Endothelial cell of umbilical vein (primary cell): ENCODE results near the gene CDH23. TPM values are rescaled to one million over a fixed set of nuclear protein-coding genes. Genes with fewer than 3 reads are reported as not detected.

ENCODE experiments used
- BruUV-seq: library from RNA; stranded (reverse); fragments of 400-500 nt; replicated peaks from 2 replicates; lab custom pipeline; 2021; lab: Mats Ljungman, UMichigan
- CTCF ChIA-PET: fragments of 300-600, 350-600 bp; sonication (Branson Sonifier 250); formaldehyde crosslinking; loops from one replicate; lab custom pipeline; 2021; ENCODE audit warnings: antibody characterized with exemption, inconsistent platforms; lab: Charles Lee
- POLR2A ChIA-PET: fragments of 300-600, 350-600 bp; sonication (Branson Sonifier 250); formaldehyde crosslinking; loops from one replicate; lab custom pipeline; 2021; ENCODE audit warnings: antibody characterized with exemption, inconsistent platforms; lab: Charles Lee
- DNase-seq: peaks from one replicate; pipeline ENCODE4 v3.0.0-alpha.2; 2011; ENCODE audit warnings: low read depth, low spot score
- FAIRE-seq: peaks from 2 replicates; lab custom pipeline; 2011; peaks lifted over from hg19 to GRCh38; lab: Jason Lieb, UNC
- H2AFZ ChIP-seq: 2 replicates; pipeline ENCODE4 v1.6.0; 2012; ENCODE audit warnings: low read depth, low read length, control low read depth, inconsistent platforms
- H3K27ac ChIP-seq: 2 replicates; pipeline ENCODE4 v1.5.1; 2011; ENCODE audit warnings: low read depth, mild to moderate bottlenecking, control low read depth, low read length, moderate library complexity; ENCODE audit not compliant: insufficient read depth
- H3K27me3 ChIP-seq, 2 experiments: 2 replicates each; pipeline versions ENCODE4 v1.6.0 to v1.6.1; 2011; ENCODE audit warnings: low read length in 2 of 2, mixed read lengths in 1 of 2; ENCODE audit not compliant: control insufficient read depth in 2 of 2, insufficient read depth in 2 of 2
- H3K36me3 ChIP-seq, 2 experiments: 2 replicates in 1 of 2; 3 replicates in 1 of 2; pipeline ENCODE4 v1.5.1; 2011; ENCODE audit warnings: low read length in 2 of 2, mild to moderate bottlenecking in 1 of 2, moderate library complexity in 1 of 2; ENCODE audit not compliant: control insufficient read depth in 2 of 2, insufficient read depth in 2 of 2; ENCODE audit errors: extremely low read depth in 1 of 2
- H3K4me1 ChIP-seq: 3 replicates; pipeline ENCODE4 v1.5.1; 2011; ENCODE audit warnings: mild to moderate bottlenecking, low read length; ENCODE audit not compliant: control insufficient read depth, insufficient read depth; ENCODE audit errors: extremely low read depth
- H3K4me2 ChIP-seq: 2 replicates; pipeline ENCODE4 v1.6.1; 2011; ENCODE audit warnings: low read length, control low read depth, mixed read lengths; ENCODE audit not compliant: insufficient read depth
- H3K4me3 ChIP-seq, 3 experiments: fragments of 200-600 bp in 1 of 3; sonication (generic), shearing (Covaris generic) in 1 of 3; replicated peaks in 1 of 3; 2 replicates each; pipeline ENCODE4 v1.5.1; 2011 to 2016; ENCODE audit warnings: control low read depth in 3 of 3, low read length in 3 of 3, mild to moderate bottlenecking in 2 of 3, inconsistent platforms in 1 of 3, low read depth in 1 of 3, moderate library complexity in 1 of 3; ENCODE audit not compliant: insufficient read depth in 1 of 3
- H3K79me2 ChIP-seq: 2 replicates; pipeline ENCODE4 v1.6.0; 2012; ENCODE audit warnings: low read length, inconsistent platforms; ENCODE audit not compliant: control insufficient read depth, insufficient read depth
- H3K9ac ChIP-seq: replicated peaks from 2 replicates; pipeline ENCODE3; 2011; ENCODE audit warnings: low read length, control low read depth; ENCODE audit not compliant: insufficient read depth; ENCODE audit errors: extremely low read depth
- H3K9me1 ChIP-seq: replicated peaks from 3 replicates; pipeline ENCODE4 v1.6.0; 2011; ENCODE audit warnings: mild to moderate bottlenecking, low read length; ENCODE audit not compliant: control insufficient read depth, insufficient read depth; ENCODE audit errors: extremely low read depth
- H3K9me3 ChIP-seq: replicated peaks from 2 replicates; pipeline ENCODE4 v1.5.1; 2012; ENCODE audit warnings: low read length, inconsistent platforms; ENCODE audit not compliant: control insufficient read depth, insufficient read depth
- H4K20me1 ChIP-seq: replicated peaks from 2 replicates; pipeline ENCODE3; 2011; ENCODE audit warnings: mild to moderate bottlenecking, low read length; ENCODE audit not compliant: control insufficient read depth, insufficient read depth; ENCODE audit errors: extremely low read depth
- CTCF ChIP-seq, 2 donors: IDR thresholded peaks; 1 replicate in 1 of 2; 2 replicates in 1 of 2; pipeline ENCODE4 v1.5.1; 2011; ENCODE audit warnings: low read length in 2 of 2, mild to moderate bottlenecking in 2 of 2, moderate library complexity in 2 of 2, control low read depth in 1 of 2, inconsistent platforms in 1 of 2, low read depth in 1 of 2; ENCODE audit not compliant: insufficient read depth in 1 of 2; ENCODE audit errors: extremely low read depth in 1 of 2
- EZH2 ChIP-seq: IDR thresholded peaks from 2 replicates; pipeline ENCODE4 v1.6.1; 2012; ENCODE audit warnings: borderline replicate concordance, low read depth, mild to moderate bottlenecking, moderate library complexity, low read length, inconsistent platforms; ENCODE audit not compliant: severe bottlenecking
- FOS ChIP-seq: IDR thresholded peaks from 2 replicates; pipeline ENCODE4 v1.6.1; 2011; ENCODE audit warnings: mild to moderate bottlenecking, low read length, moderate library complexity, borderline replicate concordance; ENCODE audit not compliant: insufficient read depth
- GATA2 ChIP-seq: IDR thresholded peaks from 2 replicates; pipeline ENCODE4 v1.7.0; 2011; ENCODE audit warnings: low read depth, mild to moderate bottlenecking, moderate library complexity, mixed read lengths, low read length; ENCODE audit not compliant: insufficient read length, insufficient read depth
- JUN ChIP-seq: IDR thresholded peaks from 2 replicates; pipeline ENCODE4 v1.6.1; 2011; ENCODE audit warnings: borderline replicate concordance, low read depth; ENCODE audit not compliant: insufficient read length, insufficient read depth
- MAX ChIP-seq: IDR thresholded peaks from 2 replicates; pipeline ENCODE4 v1.6.1; 2011; ENCODE audit not compliant: insufficient read depth, insufficient read length
- MYC ChIP-seq: IDR thresholded peaks from one replicate; pipeline ENCODE4 v1.6.1; 2011; ENCODE audit warnings: mild to moderate bottlenecking, low read depth, low read length
- POLR2A ChIP-seq: IDR thresholded peaks from 2 replicates; pipeline ENCODE4 v1.6.1; 2012; ENCODE audit warnings: low read depth, mild to moderate bottlenecking, control low read depth, low read length
- POLR2AphosphoS5 ChIP-seq: IDR thresholded peaks from 2 replicates; pipeline ENCODE4 v1.6.1; 2012; ENCODE audit warnings: low read depth, mild to moderate bottlenecking, control low read depth, low read length, moderate library complexity; ENCODE audit not compliant: insufficient read depth
- dilution Hi-C: fragments of 300-500 bp; cut with MboI; formaldehyde crosslinking; loops from one replicate; pipeline ENCODE4 v1.15.0; 2019; ENCODE audit warnings: low sequenced_read_pairs; ENCODE audit not compliant: extremely low pct_ligation_motif_present
- intact Hi-C: fragments of 100-400 bp; cut with micrococcal nuclease; formaldehyde crosslinking; loops from one replicate; pipeline ENCODE4 v1.10.0; 2022
- polyA plus RNA-seq, 4 experiments: library from polyadenylated mRNA; depleted of rRNA in 3 of 4; stranded (reverse) in 3 of 4; unstranded in 1 of 4; fragments of >200 nt; gene quantifications; 2 replicates each; pipeline versions ENCODE4 v1.2.1 to v1.2.3, GENCODE V29; 2011 to 2012; ENCODE audit warnings: missing spikeins in 1 of 4
- total RNA-seq: library from RNA; stranded (reverse); gene quantifications from 2 replicates; pipeline ENCODE4 v1.2.3, GENCODE V29; 2021

CDH23 gene
- total and polyA plus RNA-seq, 2 donors (not counting 3 experiments of a cell fraction or from before 2014, with no cell fraction given) = not detected

- no peak overlapping the region for H3K4me3 ChIP-seq
- H4K20me1 ChIP-seq = no peaks in the 10 kb centered on the region
- no peaks in the 10 kb centered on the region for H3K9me1 ChIP-seq
- DNase-seq (no peak), FAIRE-seq (no peak)
- intact Hi-C loops (no loop called here), dilution Hi-C loops (no loop called here)
- H3K9ac ChIP-seq = no peak overlapping the region
- no peaks in the 10 kb centered on the region for H3K9me3 ChIP-seq
- ChIA-PET POLR2A (no interaction called here), CTCF (interaction anchor here (0.9 to 1.4 kb wide), 4 partner anchors 15 to 309 kb away, joined by 3 to 5 read pairs (median 4); no protein-coding TSS in a partner anchor)
- H3K4me2 ChIP-seq = no peak overlapping the region
- H3K36me3 ChIP-seq = no peaks in the 10 kb centered on the region
- H3K27me3 ChIP-seq = peaks cover 42 to 57% of the 10 kb centered on the region in 2 experiments
- no peaks in the 10 kb centered on the region for H3K4me1 ChIP-seq
- H3K27ac ChIP-seq = no peak overlapping the region
- no peak overlapping the region for H2AFZ ChIP-seq
- TF ChIP-seq POLR2AphosphoS5 (no peak), FOS (no peak), POLR2A (no peak), MAX (no peak), CTCF (IDR thresholded peaks at IDR 0.05; ENCODE audit: extremely low read depth in 1 of 2, insufficient read depth in 1 of 2, low read depth in 1 of 2, low read length in 2 of 2) (no peak), GATA2 (no peak), EZH2 (no peak), JUN (no peak), MYC (no peak)
- H3K79me2 ChIP-seq = no peaks in the 10 kb centered on the region
- no TSS peak for BruUV-seq
Measured at GRCh38 chr10:71398976-71399375, 2.3 kb downstream of the CDH23 start.
